Astrocyte of the cerebellum (primary cell): ENCODE results near the gene TAT.
"Not testable (repeated sequence)": the region's sequence is repeated elsewhere in the genome, so short reads cannot be mapped to it uniquely, and the experiment has no call there.

Experiments used
- DNase-seq: peaks from one replicate; pipeline ENCODE4 v3.0.0-alpha.2; 2011; ENCODE audit warnings: low read depth
- H3K4me3 ChIP-seq: 2 replicates; pipeline ENCODE4 v1.5.1; 2011; ENCODE audit warnings: mild to moderate bottlenecking, low read depth, low read length, moderate library complexity
- in situ Hi-C: cut with HindIII; loops from 2 replicates; pipeline ENCODE4 v1.10.0; 2017; ENCODE audit warnings: low sequenced_read_pairs
- TF ChIP-seq, protein P1 (sequence below): IDR thresholded peaks from 2 replicates; pipeline ENCODE4 v1.5.1; 2012; ENCODE audit warnings: low read length, low read depth, moderate library complexity, mild to moderate bottlenecking; ENCODE audit errors: missing control alignments

Gene TAT

DNA sequence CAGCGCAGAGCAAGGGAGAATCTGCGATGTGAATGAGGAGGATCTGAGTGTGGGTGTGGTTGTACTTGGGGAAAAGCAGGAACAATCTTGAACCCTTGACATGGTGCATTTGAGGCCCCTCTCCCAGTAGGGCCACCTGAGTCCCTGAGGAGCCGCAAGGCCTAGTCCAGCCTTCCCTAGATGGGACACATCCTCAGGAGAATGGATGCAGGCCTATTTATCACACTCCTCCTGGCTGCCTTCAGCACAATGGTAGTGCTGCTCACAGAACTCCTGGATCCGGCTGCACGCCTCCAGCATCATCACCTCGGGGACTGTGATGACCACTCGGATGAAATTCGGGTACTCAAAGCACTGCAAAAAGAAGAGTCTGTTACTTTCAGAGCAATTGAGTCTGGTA, 9.0 kb downstream of the TAT start:
- in situ Hi-C loops = no loop called here
- H3K4me3 ChIP-seq = no peak overlapping the region
- DNase-seq = no peak
- TF ChIP-seq, protein P1, sequence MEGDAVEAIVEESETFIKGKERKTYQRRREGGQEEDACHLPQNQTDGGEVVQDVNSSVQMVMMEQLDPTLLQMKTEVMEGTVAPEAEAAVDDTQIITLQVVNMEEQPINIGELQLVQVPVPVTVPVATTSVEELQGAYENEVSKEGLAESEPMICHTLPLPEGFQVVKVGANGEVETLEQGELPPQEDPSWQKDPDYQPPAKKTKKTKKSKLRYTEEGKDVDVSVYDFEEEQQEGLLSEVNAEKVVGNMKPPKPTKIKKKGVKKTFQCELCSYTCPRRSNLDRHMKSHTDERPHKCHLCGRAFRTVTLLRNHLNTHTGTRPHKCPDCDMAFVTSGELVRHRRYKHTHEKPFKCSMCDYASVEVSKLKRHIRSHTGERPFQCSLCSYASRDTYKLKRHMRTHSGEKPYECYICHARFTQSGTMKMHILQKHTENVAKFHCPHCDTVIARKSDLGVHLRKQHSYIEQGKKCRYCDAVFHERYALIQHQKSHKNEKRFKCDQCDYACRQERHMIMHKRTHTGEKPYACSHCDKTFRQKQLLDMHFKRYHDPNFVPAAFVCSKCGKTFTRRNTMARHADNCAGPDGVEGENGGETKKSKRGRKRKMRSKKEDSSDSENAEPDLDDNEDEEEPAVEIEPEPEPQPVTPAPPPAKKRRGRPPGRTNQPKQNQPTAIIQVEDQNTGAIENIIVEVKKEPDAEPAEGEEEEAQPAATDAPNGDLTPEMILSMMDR = no peak

DNA sequence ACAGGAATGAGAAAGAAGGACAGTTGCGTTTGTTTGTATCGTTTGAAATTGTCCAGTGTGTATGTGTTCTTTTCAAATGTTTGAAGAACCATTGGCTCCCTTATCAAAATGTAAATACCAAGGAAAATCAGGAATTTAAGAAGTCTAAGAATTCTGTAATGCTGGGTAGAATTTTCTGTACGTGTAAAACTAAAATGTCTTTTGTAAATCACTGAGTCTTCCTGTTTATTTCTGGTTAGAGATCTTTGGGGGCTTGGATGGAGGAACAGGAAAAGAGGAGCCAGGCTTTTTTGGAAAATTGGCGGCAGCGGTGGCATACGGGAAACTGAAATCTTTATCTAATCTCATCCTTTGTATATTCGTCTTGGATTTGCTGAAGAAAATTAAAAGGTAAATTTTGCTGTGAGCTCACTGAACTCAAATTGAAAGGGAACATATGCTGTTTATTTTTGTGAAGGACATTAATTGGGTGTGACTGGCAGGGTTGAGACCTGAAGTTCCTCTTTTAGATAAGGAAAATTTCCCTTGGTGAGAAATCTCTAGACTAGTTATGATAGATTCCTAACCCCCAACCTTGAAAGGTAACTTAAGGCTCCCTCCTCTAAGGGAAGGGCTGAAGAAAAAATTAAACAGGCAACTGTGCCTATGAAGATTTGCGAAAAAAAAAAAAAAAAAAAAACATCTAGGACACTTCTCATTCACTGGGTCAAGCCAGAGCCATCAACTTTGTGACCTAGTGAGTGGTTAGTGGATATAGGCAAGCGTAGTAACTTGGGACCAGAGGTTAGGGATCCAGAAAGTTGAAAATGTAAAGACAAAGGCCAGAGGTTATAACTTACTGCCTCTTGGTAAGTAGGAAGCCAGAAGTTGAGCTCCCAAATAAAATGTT, 10.8 kb downstream of the TAT start:
- TF ChIP-seq, protein P1 = no peak

DNA sequence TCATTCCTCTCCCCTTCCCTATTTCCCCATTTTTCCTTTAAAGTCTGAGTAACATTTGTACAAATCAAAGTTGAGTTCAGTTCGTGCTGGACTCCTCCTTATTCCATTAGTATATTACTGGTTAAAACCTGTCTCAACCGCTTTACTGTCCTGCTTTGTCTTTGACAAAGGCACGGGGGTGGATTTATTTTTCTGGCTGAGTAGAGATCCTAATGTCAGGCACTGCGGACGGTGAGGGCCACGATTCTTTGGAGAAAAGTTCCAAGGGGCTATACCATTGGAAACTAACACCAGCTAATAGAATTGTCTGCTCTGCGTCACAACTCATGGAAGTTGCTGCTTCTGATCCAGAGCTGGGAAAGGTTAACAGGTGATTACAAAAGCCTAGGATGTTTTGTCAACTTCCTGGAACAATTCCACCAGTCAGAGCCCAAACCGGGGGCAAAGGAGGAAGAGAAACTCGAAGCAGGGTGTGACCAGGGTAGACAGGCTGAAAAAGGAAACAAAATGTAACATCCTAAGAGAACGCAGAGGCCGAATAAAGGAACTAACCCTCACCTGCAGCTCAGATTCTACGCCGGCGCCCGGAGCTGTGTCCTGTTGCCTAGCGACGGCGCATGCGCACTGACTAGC, 12.4 kb downstream of the TAT start:
- in situ Hi-C loops = no loop called here
- peak overlapping the region; percentile 59 for H3K4me3 ChIP-seq
- DNase-seq = no peak
- TF ChIP-seq, protein P1 = no peak

More for the DNA sequence above, 10.8 kb downstream of the TAT start:
- no peak for DNase-seq
- in situ Hi-C loops = no loop called here
- no peak overlapping the region for H3K4me3 ChIP-seq

DNA sequence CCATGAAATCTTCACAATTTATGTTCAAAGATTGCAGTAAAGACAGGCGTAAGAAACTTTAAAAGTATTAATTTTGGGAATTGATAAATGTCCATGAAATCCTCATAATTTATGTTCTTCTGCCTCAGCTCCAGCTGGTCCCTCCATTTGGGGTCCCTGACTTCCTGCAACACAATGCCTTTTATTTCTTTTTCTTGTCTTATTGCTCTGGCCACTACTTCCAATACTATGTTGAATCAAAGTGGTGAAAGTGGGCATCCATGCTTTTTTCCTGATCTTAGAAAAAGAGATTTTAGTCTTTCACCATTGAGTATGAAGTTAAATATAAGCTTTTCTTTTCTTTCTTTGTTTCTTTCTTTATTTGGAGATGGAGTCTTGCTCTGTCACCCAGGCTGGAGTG, 14.3 kb downstream of the TAT start:
- H3K4me3 ChIP-seq = no peak overlapping the region
- in situ Hi-C loops = no loop called here
- TF ChIP-seq, protein P1 = no peak
- DNase-seq = no peak

DNA sequence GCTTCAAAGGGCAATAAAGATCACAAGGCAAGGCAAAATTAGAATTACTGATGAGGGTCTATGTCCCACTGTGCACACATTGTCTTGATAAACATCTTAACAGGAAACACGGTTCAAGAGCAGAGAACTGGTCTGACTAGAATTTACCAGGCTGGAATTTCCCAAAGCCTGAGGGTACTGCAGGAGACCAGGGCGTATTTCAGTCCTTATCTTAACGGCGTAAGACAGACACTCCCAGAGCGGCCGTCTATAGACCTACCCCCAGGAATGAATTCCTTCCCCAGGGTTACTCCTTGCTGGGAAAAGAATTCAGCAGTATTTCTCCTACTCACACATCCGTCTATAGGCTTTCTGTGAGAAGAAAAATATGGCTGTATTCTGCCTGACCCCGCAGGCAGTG, 15.0 kb downstream of the TAT start:
- in situ Hi-C loops, DNase-seq, H3K4me3 ChIP-seq: not testable (repeated sequence)

DNA sequence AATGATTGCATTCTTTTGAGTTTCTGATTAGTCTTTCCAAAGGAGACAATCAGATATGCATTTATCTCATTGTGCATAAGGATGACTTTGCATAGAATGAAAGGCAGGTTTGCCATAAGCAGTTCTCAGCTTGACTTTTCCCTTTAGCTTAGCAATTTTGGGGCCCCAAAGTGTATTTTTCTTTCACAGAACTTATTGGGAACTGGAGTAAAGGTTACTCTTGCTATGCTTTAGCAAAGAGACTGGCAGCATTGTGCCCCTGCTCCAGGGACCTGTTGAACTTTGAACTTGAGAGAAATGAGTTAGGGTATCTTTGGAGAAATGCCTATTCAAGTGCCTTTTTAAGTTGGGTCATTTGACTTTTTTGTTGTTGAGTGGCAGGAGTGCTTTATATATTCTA, 17.0 kb downstream of the TAT start:
- in situ Hi-C loops = no loop called here
- TF ChIP-seq, protein P1 = no peak
- DNase-seq = no peak
- no peak overlapping the region for H3K4me3 ChIP-seq
